Endometrial microvascular endothelial cells (primary cell): ENCODE results near the gene ACSM6. TPM values are rescaled to one million over a fixed set of nuclear protein-coding genes. Genes with fewer than 3 reads are reported as not detected.
"Not testable (repeated sequence)": the region's sequence is repeated elsewhere in the genome, so short reads cannot be mapped to it uniquely, and the experiment has no call there.

ENCODE experiments used
- in situ Hi-C: cut with HindIII; loops from 2 replicates; pipeline ENCODE4 v1.10.0; 2017; ENCODE audit warnings: low sequenced_read_pairs, low pct_unique_long_range_greater_than_20kb; ENCODE audit errors: inconsistent ontology term
- total RNA-seq: library from RNA; depleted of rRNA; stranded (reverse); fragments of >200 nt; gene quantifications from one replicate; pipeline ENCODE4 v1.2.3, GENCODE V29; 2015; ENCODE audit errors: inconsistent ontology term

Gene ACSM6
- total RNA-seq: not detected

- in situ Hi-C loops: no loop called here
These were observed at the start of gene ACSM6 for GRCh38 chr10:95193944-95194343. TSS of gene ACSM6 (plus strand) at chr10:95194238. CDS start at chr10:95194486, 248 bp downstream.

GRCh38 chr10:95168694-95169093 is 25.3 kb upstream of the ACSM6 start:
- in situ Hi-C loops: no loop called here

GRCh38 chr10:95169522-95169921 is 24.5 kb upstream of the ACSM6 start:
- in situ Hi-C loops: no loop called here

GRCh38 chr10:95170790-95171189 is 23.2 kb upstream of the ACSM6 start:
- in situ Hi-C loops: no loop called here

GRCh38 chr10:95171336-95171735 is 22.7 kb upstream of the ACSM6 start:
- in situ Hi-C loops: no loop called here

GRCh38 chr10:95172851-95173250 is 21.2 kb upstream of the ACSM6 start:
- in situ Hi-C loops: no loop called here

GRCh38 chr10:95176101-95176500 is 17.9 kb upstream of the ACSM6 start:
- in situ Hi-C loops: no loop called here

- in situ Hi-C loops: no loop called here
These were observed 16.6 kb upstream of the ACSM6 start for GRCh38 chr10:95177429-95177828.

GRCh38 chr10:95178266-95178665 is 15.8 kb upstream of the ACSM6 start:
- in situ Hi-C loops: no loop called here

GRCh38 chr10:95178797-95179196 is 15.2 kb upstream of the ACSM6 start:
- in situ Hi-C loops: no loop called here

GRCh38 chr10:95181726-95182125 is 12.3 kb upstream of the ACSM6 start:
- in situ Hi-C loops: no loop called here

- in situ Hi-C loops: no loop called here
These were observed 10.5 kb upstream of the ACSM6 start for GRCh38 chr10:95183271-95184230.

- in situ Hi-C loops: no loop called here
These were observed 6.4 kb upstream of the ACSM6 start for GRCh38 chr10:95187617-95188016.

GRCh38 chr10:95188593-95188992 is 5.4 kb upstream of the ACSM6 start:
- in situ Hi-C loops: no loop called here

GRCh38 chr10:95196046-95196445 is 2.0 kb downstream of the ACSM6 start:
- in situ Hi-C loops: no loop called here

GRCh38 chr10:95201736-95202135 is 7.7 kb downstream of the ACSM6 start:
- in situ Hi-C loops: no loop called here

- in situ Hi-C loops: not testable (repeated sequence)
These were observed 8.8 kb downstream of the ACSM6 start for GRCh38 chr10:95202865-95203264.

GRCh38 chr10:95208702-95209391 is 14.8 kb downstream of the ACSM6 start:
- in situ Hi-C loops: no loop called here

GRCh38 chr10:95209509-95210127 is 15.6 kb downstream of the ACSM6 start:
- in situ Hi-C loops: no loop called here
